ENCODE results near the gene MAP3K21. TPM values are rescaled to one million over a fixed set of nuclear protein-coding genes. Genes with fewer than 3 reads are reported as not detected.
A peak's percentile ranks its signal among the peaks of the same experiment; 100 is the strongest.

The MAP3K21 gene
- polyA plus RNA-seq, 1 donor from 2014 or later, result 3.7 TPM

- Histone ChIP-seq H4K20me1 (ENCODE audit: insufficient read depth) (no peaks in the 10 kb centered on the region), H3K9me3 (ENCODE audit: low read length) (no peaks in the 10 kb centered on the region), H3K27ac (ENCODE audit: low read length) (no peak overlapping the region), H3K9ac (ENCODE audit: low read length) (no peak overlapping the region), H3K79me2 (replicated peaks; ENCODE audit: insufficient read depth, low read length) (no peaks in the 10 kb centered on the region), H3F3A (ENCODE audit: insufficient read depth, low read length, poor library complexity, severe bottlenecking) (no peaks in the 10 kb centered on the region), H3K9me2 (ENCODE audit: insufficient read depth, low read length) (no peaks in the 10 kb centered on the region), H3K4me3 (ENCODE audit: low read length) (no peak overlapping the region), H3K27me3 (ENCODE audit: insufficient read depth, low read depth, low read length) (no peaks in the 10 kb centered on the region), H3K36me3 (ENCODE audit: insufficient read depth, low read length) (no peaks in the 10 kb centered on the region), H3K4me2 (ENCODE audit: low read length) (no peak overlapping the region), H2AFZ (ENCODE audit: low read depth, low read length) (no peak overlapping the region)
- TF ChIP-seq CTCF (IDR thresholded peaks at IDR 0.05; ENCODE audit: poor library complexity, severe bottlenecking), result peak; percentile 93
- TF ChIP-seq POLR2AphosphoS5 (IDR thresholded peaks at IDR 0.05), result no peak
- peak; percentile 93 for TF ChIP-seq SMC3 (conservative IDR thresholded peaks at IDR 0.05; ENCODE audit: poor library complexity)
- peak; percentile 95 for TF ChIP-seq RAD21 (conservative IDR thresholded peaks at IDR 0.05)
- no peak for TF ChIP-seq EZH2 (IDR thresholded peaks at IDR 0.05; ENCODE audit: borderline replicate concordance, insufficient read depth, low read length, poor library complexity, severe bottlenecking)
Observed at GRCh38 chr1:233394860-233395717, 67.6 kb downstream of the MAP3K21 start.

DNA sequence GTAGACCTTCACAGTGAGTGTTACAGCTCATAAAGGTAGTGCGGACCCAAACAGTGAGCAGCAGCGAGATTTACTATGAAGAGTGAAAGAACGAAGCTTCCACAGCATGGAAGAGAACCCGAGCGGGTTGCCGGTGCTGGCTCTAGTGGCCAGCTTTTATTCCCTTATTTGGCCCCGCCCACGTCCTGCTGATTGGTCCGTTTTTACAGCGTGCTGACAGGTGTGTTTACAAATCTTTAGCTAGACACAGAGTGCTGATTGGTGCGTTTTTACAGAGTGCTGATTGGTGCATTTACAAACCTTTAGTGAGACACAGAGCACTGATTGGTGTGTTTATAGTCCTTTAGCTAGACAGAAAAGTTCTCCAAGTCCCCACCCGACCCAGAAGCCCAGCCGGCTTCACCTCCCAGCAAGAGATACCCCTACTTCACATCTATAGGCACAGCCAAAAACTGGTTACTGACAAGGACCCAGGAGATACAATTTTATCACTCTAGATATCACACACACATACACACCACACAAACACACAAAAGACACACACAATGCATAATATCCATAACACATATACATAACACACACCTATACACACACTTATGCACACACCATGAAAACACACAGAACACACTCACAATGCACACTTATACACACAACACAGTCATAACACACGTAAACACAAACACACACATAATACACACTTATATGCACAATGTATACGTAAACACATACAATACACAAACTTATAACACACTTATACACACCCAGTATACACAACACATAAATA lies 68.5 kb downstream of the MAP3K21 start:
- H4K20me1 ChIP-seq (ENCODE audit: insufficient read depth), result no peaks in the 10 kb centered on the region
- no peak overlapping the region for H2AFZ ChIP-seq (ENCODE audit: low read depth, low read length)
- H3K27ac ChIP-seq (ENCODE audit: low read length), result no peak overlapping the region
- H3K79me2 ChIP-seq (replicated peaks; ENCODE audit: insufficient read depth, low read length), result no peaks in the 10 kb centered on the region
- no peaks in the 10 kb centered on the region for H3K36me3 ChIP-seq (ENCODE audit: insufficient read depth, low read length)
- H3K4me3 ChIP-seq (ENCODE audit: low read length), result no peak overlapping the region
- TF ChIP-seq CTCF (IDR thresholded peaks at IDR 0.05; ENCODE audit: poor library complexity, severe bottlenecking) (no peak), REST (IDR thresholded peaks at IDR 0.05; ENCODE audit: borderline replicate concordance) (no peak), EZH2 (IDR thresholded peaks at IDR 0.05; ENCODE audit: borderline replicate concordance, insufficient read depth, low read length, poor library complexity, severe bottlenecking) (no peak), RAD21 (conservative IDR thresholded peaks at IDR 0.05) (no peak), TAF1 (IDR thresholded peaks at IDR 0.05; ENCODE audit: low read depth) (no peak), POLR2AphosphoS5 (IDR thresholded peaks at IDR 0.05) (no peak), SMC3 (conservative IDR thresholded peaks at IDR 0.05; ENCODE audit: poor library complexity) (no peak), MXI1 (conservative IDR thresholded peaks at IDR 0.05; ENCODE audit: poor library complexity, severe bottlenecking) (no peak)
- H3K9me2 ChIP-seq (ENCODE audit: insufficient read depth, low read length), result no peaks in the 10 kb centered on the region
- no peaks in the 10 kb centered on the region for H3K9me3 ChIP-seq (ENCODE audit: low read length)
- no peaks in the 10 kb centered on the region for H3K27me3 ChIP-seq (ENCODE audit: insufficient read depth, low read depth, low read length)
- no peak overlapping the region for H3K4me2 ChIP-seq (ENCODE audit: low read length)
- no peak overlapping the region for H3K9ac ChIP-seq (ENCODE audit: low read length)
- H3F3A ChIP-seq (ENCODE audit: insufficient read depth, low read length, poor library complexity, severe bottlenecking), result no peaks in the 10 kb centered on the region

Measured in neural cell (in vitro differentiated cells).